Measurements from ENCODE around the gene PLPP7. TPM values are rescaled to one million over a fixed set of nuclear protein-coding genes. Genes with fewer than 3 reads are reported as not detected.

The PLPP7 gene
- polyA plus RNA-seq, 1 of the 3 experiments (the other 2 are of a cell fraction): 8.6 TPM

DNA sequence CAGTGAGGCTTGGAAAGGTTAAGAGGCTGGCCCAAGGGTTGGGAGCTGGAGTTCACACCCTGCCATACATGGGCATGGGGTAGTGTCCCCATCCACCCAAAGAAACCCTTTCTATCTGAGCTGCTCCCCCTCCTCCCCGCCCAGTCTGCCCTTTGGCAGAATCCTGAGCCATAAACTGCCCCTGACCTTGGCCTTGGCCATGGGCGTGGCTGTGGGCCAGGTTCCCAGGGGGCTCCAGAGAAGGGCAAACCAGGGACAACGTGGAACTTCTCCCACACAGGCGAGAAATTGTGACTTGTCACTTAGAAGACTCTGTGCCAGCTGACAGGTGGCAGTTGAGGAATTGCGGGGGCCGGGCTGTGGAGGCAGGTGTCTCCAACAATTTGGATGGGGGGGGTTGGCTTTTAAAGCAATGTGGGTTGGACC lies 18.0 kb upstream of the PLPP7 start:
- ChIA-PET CTCF (interaction anchor here (1.2 kb wide), 1 partner anchor 65 kb away, joined by 3 read pairs; no protein-coding TSS in a partner anchor), POLR2A (no interaction called here)
- no peaks in the 10 kb centered on the region for H3K79me2 ChIP-seq (ENCODE audit: insufficient read depth)

DNA sequence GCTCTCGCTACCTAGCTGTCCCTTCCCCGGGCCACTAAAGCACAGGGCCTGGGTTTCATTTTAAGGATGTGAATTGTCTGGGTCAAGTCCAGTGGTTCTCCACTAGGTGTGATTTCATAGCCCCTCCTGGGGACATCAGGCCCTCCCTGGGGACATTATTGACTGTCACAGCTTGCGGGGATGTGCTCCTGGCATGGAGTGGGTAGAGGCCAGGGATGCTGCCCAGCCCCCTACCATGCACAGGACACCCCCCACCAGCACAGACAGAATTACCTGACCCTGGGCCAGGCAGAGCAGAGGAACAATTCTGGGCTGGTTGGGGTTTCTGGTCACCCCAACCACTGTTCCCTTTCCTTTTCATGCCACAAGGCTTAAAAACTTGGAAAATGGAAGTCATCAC lies 17.3 kb upstream of the PLPP7 start:
- H3K4me2 ChIP-seq: no peak overlapping the region
- H3K27me3 ChIP-seq (ENCODE audit: insufficient read depth): no peaks in the 10 kb centered on the region
- no peaks in the 10 kb centered on the region for H3K36me3 ChIP-seq (replicated peaks in 1 of 2; ENCODE audit: control insufficient read depth in 1 of 2, insufficient read depth in 2 of 2, low read length in 1 of 2)
- ChIA-PET POLR2A (no interaction called here), CTCF (interaction anchor here (0.6 to 1.2 kb wide), 2 partner anchors 64 to 317 kb away, joined by 3 to 4 read pairs; no protein-coding TSS in a partner anchor)
- WGBS (ENCODE audit: low lambda C conversion rate): 100% methylated on average over 3 of the region's 3 CpGs
- H3K9me3 ChIP-seq: no peaks in the 10 kb centered on the region
- H3K9me2 ChIP-seq: no peaks in the 10 kb centered on the region
- H3K27ac ChIP-seq (ENCODE audit: low read depth in 2 of 2, low read length in 1 of 2): no peak overlapping the region
- H2AFZ ChIP-seq (ENCODE audit: low read depth): no peak overlapping the region
- no peaks in the 10 kb centered on the region; a peak in 1 of 4 replicates for H3K4me1 ChIP-seq (ENCODE audit: control insufficient read depth in 1 of 2, insufficient read depth in 2 of 2, low read depth in 1 of 2, low read length in 1 of 2)
- no peak overlapping the region for H3K4me3 ChIP-seq (ENCODE audit: low read depth in 2 of 2, low read length in 1 of 2)
- H3F3A ChIP-seq (replicated peaks; ENCODE audit: insufficient read depth): no peaks in the 10 kb centered on the region
- H3K79me2 ChIP-seq (ENCODE audit: insufficient read depth): no peaks in the 10 kb centered on the region
- no peak for DNase-seq
- no peaks in the 10 kb centered on the region for H4K20me1 ChIP-seq (ENCODE audit: insufficient read depth)
- no peak overlapping the region for H3K9ac ChIP-seq
- TF ChIP-seq RFX5 (IDR thresholded peaks at IDR 0.05; ENCODE audit: low read length) (no peak), SIN3A (IDR thresholded peaks at IDR 0.05; ENCODE audit: borderline replicate concordance, low read depth, low read length) (no peak), TCF12 (IDR thresholded peaks at IDR 0.05) (no peak), GABPA (IDR thresholded peaks at IDR 0.05; ENCODE audit: low read depth) (no peak), FOSL2 (IDR thresholded peaks at IDR 0.05; ENCODE audit: borderline replicate concordance, low read depth) (no peak), FOXM1 (IDR thresholded peaks at IDR 0.05; ENCODE audit: low read depth) (no peak), YY1 (IDR thresholded peaks at IDR 0.05; ENCODE audit: low read depth) (no peak), ELF1 (IDR thresholded peaks at IDR 0.05) (no peak), MXI1 (IDR thresholded peaks at IDR 0.05; ENCODE audit: low read depth, low read length) (no peak), RAD21 (IDR thresholded peaks at IDR 0.05; ENCODE audit: low read length) (no peak), MEF2A (IDR thresholded peaks at IDR 0.05; ENCODE audit: borderline replicate concordance, low read depth) (no peak), RCOR1 (IDR thresholded peaks at IDR 0.05; ENCODE audit: low read length) (no peak), TEAD4 (IDR thresholded peaks at IDR 0.05; ENCODE audit: borderline replicate concordance, insufficient read depth) (no peak)
- TF ChIP-seq, protein P1, sequence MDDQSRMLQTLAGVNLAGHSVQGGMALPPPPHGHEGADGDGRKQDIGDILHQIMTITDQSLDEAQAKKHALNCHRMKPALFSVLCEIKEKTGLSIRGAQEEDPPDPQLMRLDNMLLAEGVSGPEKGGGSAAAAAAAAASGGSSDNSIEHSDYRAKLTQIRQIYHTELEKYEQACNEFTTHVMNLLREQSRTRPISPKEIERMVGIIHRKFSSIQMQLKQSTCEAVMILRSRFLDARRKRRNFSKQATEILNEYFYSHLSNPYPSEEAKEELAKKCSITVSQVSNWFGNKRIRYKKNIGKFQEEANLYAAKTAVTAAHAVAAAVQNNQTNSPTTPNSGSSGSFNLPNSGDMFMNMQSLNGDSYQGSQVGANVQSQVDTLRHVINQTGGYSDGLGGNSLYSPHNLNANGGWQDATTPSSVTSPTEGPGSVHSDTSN (IDR thresholded peaks at IDR 0.05): no peak
- TF ChIP-seq, protein P2, sequence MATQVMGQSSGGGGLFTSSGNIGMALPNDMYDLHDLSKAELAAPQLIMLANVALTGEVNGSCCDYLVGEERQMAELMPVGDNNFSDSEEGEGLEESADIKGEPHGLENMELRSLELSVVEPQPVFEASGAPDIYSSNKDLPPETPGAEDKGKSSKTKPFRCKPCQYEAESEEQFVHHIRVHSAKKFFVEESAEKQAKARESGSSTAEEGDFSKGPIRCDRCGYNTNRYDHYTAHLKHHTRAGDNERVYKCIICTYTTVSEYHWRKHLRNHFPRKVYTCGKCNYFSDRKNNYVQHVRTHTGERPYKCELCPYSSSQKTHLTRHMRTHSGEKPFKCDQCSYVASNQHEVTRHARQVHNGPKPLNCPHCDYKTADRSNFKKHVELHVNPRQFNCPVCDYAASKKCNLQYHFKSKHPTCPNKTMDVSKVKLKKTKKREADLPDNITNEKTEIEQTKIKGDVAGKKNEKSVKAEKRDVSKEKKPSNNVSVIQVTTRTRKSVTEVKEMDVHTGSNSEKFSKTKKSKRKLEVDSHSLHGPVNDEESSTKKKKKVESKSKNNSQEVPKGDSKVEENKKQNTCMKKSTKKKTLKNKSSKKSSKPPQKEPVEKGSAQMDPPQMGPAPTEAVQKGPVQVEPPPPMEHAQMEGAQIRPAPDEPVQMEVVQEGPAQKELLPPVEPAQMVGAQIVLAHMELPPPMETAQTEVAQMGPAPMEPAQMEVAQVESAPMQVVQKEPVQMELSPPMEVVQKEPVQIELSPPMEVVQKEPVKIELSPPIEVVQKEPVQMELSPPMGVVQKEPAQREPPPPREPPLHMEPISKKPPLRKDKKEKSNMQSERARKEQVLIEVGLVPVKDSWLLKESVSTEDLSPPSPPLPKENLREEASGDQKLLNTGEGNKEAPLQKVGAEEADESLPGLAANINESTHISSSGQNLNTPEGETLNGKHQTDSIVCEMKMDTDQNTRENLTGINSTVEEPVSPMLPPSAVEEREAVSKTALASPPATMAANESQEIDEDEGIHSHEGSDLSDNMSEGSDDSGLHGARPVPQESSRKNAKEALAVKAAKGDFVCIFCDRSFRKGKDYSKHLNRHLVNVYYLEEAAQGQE (IDR thresholded peaks at IDR 0.05; ENCODE audit: low read depth, low read length): no peak
- TF ChIP-seq, protein P3, sequence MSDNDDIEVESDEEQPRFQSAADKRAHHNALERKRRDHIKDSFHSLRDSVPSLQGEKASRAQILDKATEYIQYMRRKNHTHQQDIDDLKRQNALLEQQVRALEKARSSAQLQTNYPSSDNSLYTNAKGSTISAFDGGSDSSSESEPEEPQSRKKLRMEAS (IDR thresholded peaks at IDR 0.05; ENCODE audit: low read depth): no peak

More for the DNA sequence above, 18.0 kb upstream of the PLPP7 start:
- WGBS (ENCODE audit: low lambda C conversion rate): 81% methylated on average over 6 of the region's 6 CpGs
- no peaks in the 10 kb centered on the region; a peak in 1 of 4 replicates for H3K4me1 ChIP-seq (ENCODE audit: control insufficient read depth in 1 of 2, insufficient read depth in 2 of 2, low read depth in 1 of 2, low read length in 1 of 2)
- H3K9me2 ChIP-seq: no peaks in the 10 kb centered on the region
- H3K27ac ChIP-seq (ENCODE audit: low read depth in 2 of 2, low read length in 1 of 2): no peak overlapping the region
- no peak for DNase-seq
- no peaks in the 10 kb centered on the region for H3K9me3 ChIP-seq
- H3K27me3 ChIP-seq (ENCODE audit: insufficient read depth): no peaks in the 10 kb centered on the region
- no peaks in the 10 kb centered on the region for H3F3A ChIP-seq (replicated peaks; ENCODE audit: insufficient read depth)
- no peak overlapping the region for H3K4me3 ChIP-seq (ENCODE audit: low read depth in 2 of 2, low read length in 1 of 2)
- H4K20me1 ChIP-seq (ENCODE audit: insufficient read depth): no peaks in the 10 kb centered on the region
- H3K36me3 ChIP-seq (replicated peaks in 1 of 2; ENCODE audit: control insufficient read depth in 1 of 2, insufficient read depth in 2 of 2, low read length in 1 of 2): no peaks in the 10 kb centered on the region
- TF ChIP-seq POLR2AphosphoS5 (IDR thresholded peaks at IDR 0.05; ENCODE audit: low read depth, low read length) (no peak), EZH2phosphoT487 (IDR thresholded peaks at IDR 0.05; ENCODE audit: borderline replicate concordance, low read depth) (no peak), RCOR1 (IDR thresholded peaks at IDR 0.05; ENCODE audit: low read length) (no peak), EP300 (IDR thresholded peaks at IDR 0.05; ENCODE audit: borderline replicate concordance in 1 of 2, low read depth in 1 of 2, low read length in 1 of 2) (no peak), MXI1 (IDR thresholded peaks at IDR 0.05; ENCODE audit: low read depth, low read length) (no peak), RXRA (IDR thresholded peaks at IDR 0.05; ENCODE audit: borderline replicate concordance, low read depth) (no peak), ELF1 (IDR thresholded peaks at IDR 0.05) (no peak)
- TF ChIP-seq, protein P1 (IDR thresholded peaks at IDR 0.05): no peak
- TF ChIP-seq, protein P4, sequence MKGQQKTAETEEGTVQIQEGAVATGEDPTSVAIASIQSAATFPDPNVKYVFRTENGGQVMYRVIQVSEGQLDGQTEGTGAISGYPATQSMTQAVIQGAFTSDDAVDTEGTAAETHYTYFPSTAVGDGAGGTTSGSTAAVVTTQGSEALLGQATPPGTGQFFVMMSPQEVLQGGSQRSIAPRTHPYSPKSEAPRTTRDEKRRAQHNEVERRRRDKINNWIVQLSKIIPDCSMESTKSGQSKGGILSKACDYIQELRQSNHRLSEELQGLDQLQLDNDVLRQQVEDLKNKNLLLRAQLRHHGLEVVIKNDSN (IDR thresholded peaks at IDR 0.05; ENCODE audit: borderline replicate concordance, low read depth): no peak
- H3K4me2 ChIP-seq: no peak overlapping the region
- no peak overlapping the region for H3K9ac ChIP-seq
- no peak overlapping the region for H2AFZ ChIP-seq (ENCODE audit: low read depth)

All from SK-N-SH (cell line).